A673 (cell line): Measurements from ENCODE around the gene TM4SF1. TPM values are rescaled to one million over a fixed set of nuclear protein-coding genes. Genes with fewer than 3 reads are reported as not detected.

ENCODE experiments used
- BruUV-seq: library from RNA; stranded (reverse); fragments of 400-500 nt; replicated peaks from 2 replicates; lab custom pipeline; 2021; lab: Mats Ljungman, UMichigan
- CTCF ChIA-PET: fragments of 300-600 bp; sonication (Branson Sonifier 250); formaldehyde crosslinking; loops from one replicate; lab custom pipeline; 2022; ENCODE audit warnings: antibody characterized with exemption; lab: Charles Lee
- POLR2A ChIA-PET: fragments of 300-600 bp; sonication (Branson Sonifier 250); formaldehyde crosslinking; loops from one replicate; lab custom pipeline; 2022; ENCODE audit warnings: antibody characterized with exemption; ENCODE audit not compliant: low non-redundant PET; lab: Charles Lee
- DNase-seq: peaks from one replicate; pipeline ENCODE4 v3.0.0-alpha.2; 2015; ENCODE audit warnings: low spot score
- H3K27ac ChIP-seq: fragments of 200-600 bp; sonication (generic); 2 replicates; pipeline ENCODE4 v1.5.1; 2016; ENCODE audit warnings: mixed run types, low read depth, mild to moderate bottlenecking, mixed read lengths, antibody characterized with exemption, low read length; ENCODE audit not compliant: poor library complexity, severe bottlenecking
- H3K27me3 ChIP-seq: fragments of 200-600 bp; sonication (generic); replicated peaks from 2 replicates; pipeline ENCODE4 v1.6.1; 2017; ENCODE audit warnings: mixed run types, low read depth, mild to moderate bottlenecking, mixed read lengths, antibody characterized with exemption, low read length; ENCODE audit not compliant: insufficient read depth, poor library complexity
- H3K36me3 ChIP-seq: fragments of 200-600 bp; sonication (generic); 2 replicates; pipeline ENCODE4 v1.6.1; 2016; ENCODE audit warnings: mixed run types, mild to moderate bottlenecking, mixed read lengths, antibody characterized with exemption, low read length; ENCODE audit not compliant: insufficient read depth, poor library complexity, severe bottlenecking
- H3K4me1 ChIP-seq: fragments of 200-600 bp; sonication (generic); 2 replicates; pipeline ENCODE4 v1.6.1; 2017; ENCODE audit warnings: mixed run types, mild to moderate bottlenecking, mixed read lengths, antibody characterized with exemption, low read length; ENCODE audit not compliant: insufficient read depth, poor library complexity, severe bottlenecking
- H3K4me3 ChIP-seq: fragments of 200-600 bp; sonication (generic); 2 replicates; pipeline ENCODE4 v1.5.1; 2016; ENCODE audit warnings: low read depth, mixed run types, mild to moderate bottlenecking, mixed read lengths, low read length; ENCODE audit not compliant: poor library complexity, severe bottlenecking
- H3K9me3 ChIP-seq: fragments of 200-600 bp; sonication (generic); 2 replicates; pipeline ENCODE4 v1.6.1; 2016; ENCODE audit warnings: mixed run types, low read depth, mild to moderate bottlenecking, mixed read lengths, antibody characterized with exemption, low read length; ENCODE audit not compliant: poor library complexity, severe bottlenecking
- EZH2 ChIP-seq: fragments of 200-600 bp; sonication (generic); IDR thresholded peaks from 2 replicates; pipeline ENCODE4 v1.6.1; 2017; ENCODE audit warnings: borderline replicate concordance, low read depth, mild to moderate bottlenecking, mixed read lengths, antibody characterized with exemption, low read length; ENCODE audit not compliant: poor library complexity, severe bottlenecking
- intact Hi-C: fragments of 100-400 bp; cut with micrococcal nuclease; formaldehyde crosslinking; loops from one replicate; pipeline ENCODE4 v1.10.0; 2022; ENCODE audit not compliant: unreplicated experiment
- total RNA-seq: library from RNA; stranded (reverse); gene quantifications from 2 replicates; pipeline ENCODE4 v1.2.3, GENCODE V29; 2021
- TF ChIP-seq, protein P1 (sequence below): fragments of 300-800, 200-600 bp; sonication (generic); conservative IDR thresholded peaks from 2 replicates; pipeline ENCODE4 v1.5.1; 2017; ENCODE audit warnings: low read depth, mild to moderate bottlenecking, antibody characterized with exemption, low read length, moderate library complexity, mixed read lengths

TM4SF1 gene
- total RNA-seq, 1 experiment from 2014 or later = 0.28 TPM

DNA sequence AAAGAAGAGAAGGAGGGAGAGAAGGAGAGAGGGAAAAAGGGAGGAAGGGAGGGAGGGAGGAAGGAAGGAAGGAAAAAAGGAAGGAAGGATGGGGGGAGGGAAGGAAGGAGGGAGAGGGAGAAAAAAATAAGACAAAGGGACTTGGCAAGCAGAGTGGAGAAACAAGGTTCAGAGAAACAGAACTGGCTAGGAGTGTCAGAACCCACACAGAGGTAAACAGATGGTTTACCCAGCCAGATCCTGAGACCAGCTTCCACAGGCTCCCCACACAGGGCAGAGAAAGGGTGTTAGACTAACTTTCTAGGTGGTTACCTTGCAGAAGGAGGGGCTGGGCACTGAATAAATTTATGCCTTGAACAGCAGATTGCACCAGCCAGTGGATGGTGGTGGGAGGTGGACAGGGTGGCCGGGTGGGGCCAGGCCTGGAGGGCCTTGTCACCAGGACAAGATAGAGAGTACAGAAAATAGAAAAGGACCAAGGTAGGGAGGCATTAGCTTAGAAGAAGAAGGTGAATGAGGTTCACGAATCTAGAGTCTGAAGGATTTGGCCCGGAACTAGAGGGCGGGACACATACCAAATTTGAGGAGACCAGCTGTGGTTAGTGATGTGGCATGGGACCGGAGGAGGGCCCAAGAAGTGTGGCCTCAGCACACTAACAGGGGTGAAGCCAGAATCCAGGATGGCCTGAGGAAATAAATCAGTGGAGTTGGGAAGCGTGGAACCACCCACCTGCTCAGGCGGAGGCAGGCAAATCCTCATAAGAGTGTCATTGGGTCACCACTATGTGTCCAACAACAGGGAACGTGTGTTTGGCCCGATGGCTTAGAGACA, 1.2 kb upstream of the TM4SF1 start:
- no peak for DNase-seq
- Histone ChIP-seq H3K27ac (no peak overlapping the region), H3K36me3 (no peaks in the 10 kb centered on the region), H3K4me1 (no peaks in the 10 kb centered on the region), H3K4me3 (no peak overlapping the region), H3K27me3 (no peaks in the 10 kb centered on the region), H3K9me3 (no peaks in the 10 kb centered on the region)
- BruUV-seq = no TSS peak
- TF ChIP-seq, protein P1, sequence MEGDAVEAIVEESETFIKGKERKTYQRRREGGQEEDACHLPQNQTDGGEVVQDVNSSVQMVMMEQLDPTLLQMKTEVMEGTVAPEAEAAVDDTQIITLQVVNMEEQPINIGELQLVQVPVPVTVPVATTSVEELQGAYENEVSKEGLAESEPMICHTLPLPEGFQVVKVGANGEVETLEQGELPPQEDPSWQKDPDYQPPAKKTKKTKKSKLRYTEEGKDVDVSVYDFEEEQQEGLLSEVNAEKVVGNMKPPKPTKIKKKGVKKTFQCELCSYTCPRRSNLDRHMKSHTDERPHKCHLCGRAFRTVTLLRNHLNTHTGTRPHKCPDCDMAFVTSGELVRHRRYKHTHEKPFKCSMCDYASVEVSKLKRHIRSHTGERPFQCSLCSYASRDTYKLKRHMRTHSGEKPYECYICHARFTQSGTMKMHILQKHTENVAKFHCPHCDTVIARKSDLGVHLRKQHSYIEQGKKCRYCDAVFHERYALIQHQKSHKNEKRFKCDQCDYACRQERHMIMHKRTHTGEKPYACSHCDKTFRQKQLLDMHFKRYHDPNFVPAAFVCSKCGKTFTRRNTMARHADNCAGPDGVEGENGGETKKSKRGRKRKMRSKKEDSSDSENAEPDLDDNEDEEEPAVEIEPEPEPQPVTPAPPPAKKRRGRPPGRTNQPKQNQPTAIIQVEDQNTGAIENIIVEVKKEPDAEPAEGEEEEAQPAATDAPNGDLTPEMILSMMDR = no peak
- TF ChIP-seq EZH2 = no peak
- intact Hi-C loops = no loop called here
- CTCF ChIA-PET = no interaction called here
- POLR2A ChIA-PET = no interaction called here

GRCh38 chr3:149376718-149377407, 586 bp downstream of the TM4SF1 start:
- no peaks in the 10 kb centered on the region for H3K36me3 ChIP-seq
- no TSS peak for BruUV-seq
- H3K9me3 ChIP-seq = no peaks in the 10 kb centered on the region
- H3K27ac ChIP-seq = no peak overlapping the region
- intact Hi-C loops = no loop called here
- no peak for DNase-seq
- no peaks in the 10 kb centered on the region for H3K4me1 ChIP-seq
- no peak overlapping the region for H3K4me3 ChIP-seq
- ChIA-PET POLR2A (no interaction called here), CTCF (no interaction called here)
- TF ChIP-seq, protein P1 = no peak
- no peak for TF ChIP-seq EZH2
- no peaks in the 10 kb centered on the region for H3K27me3 ChIP-seq

- H3K27me3 ChIP-seq = no peaks in the 10 kb centered on the region
- DNase-seq = no peak
- TF ChIP-seq, protein P1 = no peak
- no peak for TF ChIP-seq EZH2
- no peaks in the 10 kb centered on the region for H3K9me3 ChIP-seq
- intact Hi-C loops = no loop called here
- POLR2A ChIA-PET = no interaction called here
- no peak overlapping the region for H3K4me3 ChIP-seq
- no peaks in the 10 kb centered on the region for H3K36me3 ChIP-seq
- H3K4me1 ChIP-seq = peaks cover 5% of the 10 kb centered on the region
- BruUV-seq = no TSS peak
- H3K27ac ChIP-seq = no peak overlapping the region
- CTCF ChIA-PET = no interaction called here
Measured at GRCh38 chr3:149375501-149376196, 1.8 kb downstream of the TM4SF1 start.
